NCI-H2196 treated with DMSO at 0.1 percent for 48 hours (cell line): ENCODE data around the gene WSCD2.

ENCODE experiments used
- DNase-seq: peaks from one replicate; lab custom pipeline; 2025; ENCODE audit not compliant: unreplicated experiment; lab: John Stamatoyannopoulos, UW

WSCD2 gene

GRCh38 chr12:108106599-108106998 lies 22.5 kb upstream of the WSCD2 start:
- DNase-seq, result no peak

GRCh38 chr12:108107293-108107692 lies 21.8 kb upstream of the WSCD2 start:
- no peak for DNase-seq

DNA sequence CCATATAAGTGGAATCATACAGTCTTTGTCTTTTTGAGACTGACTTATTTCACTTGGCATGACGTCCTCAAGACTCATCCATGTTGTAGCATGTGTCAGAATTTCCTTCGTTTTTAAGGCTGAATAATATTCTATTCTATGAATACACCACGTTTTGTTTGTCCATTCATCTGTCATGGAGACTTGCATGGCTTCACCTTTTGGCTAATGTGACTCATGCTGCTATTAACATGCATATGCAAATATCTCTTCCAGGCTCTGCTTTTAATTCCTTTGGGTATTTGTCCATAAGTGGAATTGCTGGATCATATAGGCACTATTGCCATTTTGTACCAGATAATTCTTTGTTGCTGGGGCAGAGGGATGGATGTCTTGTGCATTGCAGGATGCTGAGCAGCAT lies 19.6 kb upstream of the WSCD2 start:
- no peak for DNase-seq

DNA sequence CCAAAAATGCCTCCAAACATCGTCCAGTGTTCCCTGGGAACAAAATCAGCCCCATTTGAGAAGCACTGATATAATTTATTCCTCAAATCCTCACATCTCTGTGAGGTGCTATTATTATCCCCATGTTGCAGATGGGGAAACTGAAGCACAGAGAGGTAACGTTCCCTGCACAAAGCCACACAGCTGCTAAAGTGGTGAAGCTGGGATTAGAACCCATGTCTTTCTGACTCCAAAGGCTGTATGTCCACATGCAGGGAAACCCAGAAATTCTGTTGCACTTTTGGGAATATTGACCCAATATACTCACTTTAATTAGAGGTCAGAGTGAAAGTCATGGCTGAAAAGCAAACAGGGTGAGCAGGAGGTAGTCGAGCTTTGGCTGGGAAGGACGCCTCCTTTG lies 19.1 kb upstream of the WSCD2 start:
- DNase-seq, result no peak

DNA sequence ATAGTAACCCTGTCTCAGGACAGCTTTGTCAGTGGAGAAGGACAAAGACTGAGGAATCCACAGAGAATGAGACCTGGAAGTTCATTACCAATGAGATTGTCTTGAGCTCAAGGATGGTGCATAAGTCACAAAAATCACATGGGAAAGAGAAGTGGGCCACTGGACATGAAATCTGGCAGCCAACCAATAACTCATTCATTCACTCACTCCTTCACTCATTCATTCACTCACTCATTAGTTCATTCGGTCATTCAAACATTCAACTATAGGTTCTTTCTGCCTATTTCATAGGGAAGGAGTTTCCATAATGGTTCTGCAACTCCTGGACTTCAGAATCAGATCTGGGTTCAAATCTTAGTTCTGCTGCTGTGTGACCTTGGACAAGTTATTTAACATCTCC lies 18.2 kb upstream of the WSCD2 start:
- no peak for DNase-seq

DNA sequence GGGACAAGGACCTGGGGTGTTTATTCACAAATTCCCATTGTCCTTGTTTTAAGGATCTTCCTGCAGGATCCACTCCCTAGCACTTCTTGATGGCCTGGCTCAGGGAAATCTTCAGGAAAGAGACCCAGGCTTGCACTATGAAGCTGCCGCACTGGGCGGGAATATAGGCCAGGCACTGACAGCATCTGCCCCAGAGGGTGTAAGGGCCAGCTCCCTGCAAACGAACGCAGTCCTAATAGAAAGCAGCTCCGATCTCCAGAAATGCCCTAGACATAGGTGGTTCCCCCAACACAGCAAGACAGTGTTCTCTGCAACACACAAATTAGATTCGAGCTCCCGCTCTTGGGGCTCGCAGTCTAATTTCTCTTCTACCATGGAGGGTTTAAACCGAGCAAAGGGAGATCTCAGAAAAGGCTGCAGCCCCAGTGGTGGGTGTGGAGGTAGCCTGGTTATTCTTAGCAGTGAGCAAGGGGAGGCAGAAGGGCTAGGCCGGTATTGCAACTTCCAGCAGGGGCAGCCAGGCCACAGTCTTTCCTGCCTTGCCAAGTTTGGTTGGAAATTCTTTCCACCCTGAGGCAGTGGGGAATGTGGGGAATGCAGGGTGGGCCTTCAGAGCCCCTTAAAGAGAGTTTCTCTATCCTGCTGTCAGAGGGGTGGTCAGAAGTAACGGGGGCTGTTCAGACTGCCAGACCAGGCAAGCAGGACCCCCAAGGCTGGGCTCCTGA lies 16.1 kb upstream of the WSCD2 start:
- no peak for DNase-seq

DNA sequence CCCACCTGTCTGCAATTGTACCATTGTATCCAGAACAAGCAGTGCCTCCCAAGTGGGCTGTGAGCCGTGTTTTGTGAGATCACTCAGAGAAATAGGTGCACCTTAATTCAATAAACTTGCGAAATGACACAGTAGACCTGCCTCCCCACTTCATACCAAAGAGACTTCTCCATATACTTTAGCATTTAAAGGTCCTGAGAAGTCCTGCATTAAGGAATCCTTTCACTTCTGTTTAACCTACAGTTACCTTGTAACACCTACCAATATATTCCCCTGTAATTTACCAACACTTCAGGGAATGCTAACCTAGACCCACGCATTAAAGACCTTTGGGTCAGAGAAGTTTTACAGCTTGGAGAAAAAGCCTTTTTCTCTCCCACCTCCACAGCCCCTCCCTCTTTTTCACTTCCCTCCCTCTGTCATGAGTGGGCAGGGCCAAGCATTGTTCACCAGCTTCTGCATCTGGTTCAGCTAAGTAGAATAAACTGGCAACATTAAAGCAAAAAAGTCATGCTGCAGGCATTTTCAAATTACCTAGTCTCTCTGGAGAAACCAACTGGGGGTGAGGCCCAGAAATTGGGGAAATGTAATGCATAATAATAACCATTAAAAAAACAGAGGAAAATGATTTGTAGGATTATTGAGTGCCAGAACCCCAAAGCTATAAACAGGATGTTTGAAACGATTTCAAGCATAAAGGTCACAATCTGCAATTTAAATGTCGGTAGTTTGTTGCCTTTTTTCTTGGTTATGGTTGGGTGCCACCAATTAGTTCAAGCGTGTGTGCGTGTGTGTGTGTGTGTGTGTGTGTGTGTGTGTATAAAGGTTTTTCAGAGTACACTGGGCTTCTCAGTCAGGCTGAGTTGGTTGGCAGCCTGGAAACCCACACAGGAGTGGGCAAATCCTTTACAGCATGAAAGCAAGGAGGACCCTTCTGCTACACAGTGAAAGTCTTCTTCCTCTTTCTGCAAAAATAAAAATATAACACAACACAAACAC lies 13.7 kb upstream of the WSCD2 start:
- no peak for DNase-seq

DNA sequence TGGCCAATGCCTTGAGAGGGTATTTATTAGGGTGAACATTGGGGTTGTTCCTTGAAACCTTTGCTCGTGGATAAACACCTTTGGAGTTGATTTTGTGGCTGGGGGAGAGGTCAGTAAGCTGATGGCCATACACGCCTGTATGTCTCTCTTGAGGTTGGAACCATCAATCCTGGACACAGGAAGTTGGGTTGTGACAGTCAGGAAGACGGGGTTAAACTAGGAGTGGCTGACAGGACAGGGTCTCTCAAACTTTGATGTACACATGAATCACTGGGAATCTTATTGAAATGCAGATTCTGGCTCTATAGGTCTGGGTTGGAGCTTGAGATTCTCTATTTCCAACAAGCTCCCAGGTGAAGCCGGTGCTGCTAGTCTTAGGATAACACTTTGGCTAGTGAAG lies 12.8 kb upstream of the WSCD2 start:
- no peak for DNase-seq

DNA sequence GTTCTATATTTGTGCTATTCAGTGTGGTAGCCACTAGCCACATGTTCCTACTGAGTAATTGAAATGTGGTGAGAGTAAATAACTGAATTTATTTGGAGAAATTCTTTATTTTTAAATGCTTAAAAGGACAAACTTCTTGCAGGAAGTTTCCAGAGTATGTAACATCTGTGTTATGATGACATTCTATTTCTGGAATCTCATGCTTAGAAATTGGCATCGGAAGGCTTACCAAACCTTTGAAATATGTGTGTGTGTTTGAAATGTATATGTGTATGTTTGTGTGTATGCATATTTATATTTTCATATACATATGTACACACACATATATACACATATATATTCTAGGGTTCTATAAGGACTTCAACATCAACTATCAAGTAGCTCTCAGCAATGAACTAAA lies 12.4 kb upstream of the WSCD2 start:
- DNase-seq, result no peak

DNA sequence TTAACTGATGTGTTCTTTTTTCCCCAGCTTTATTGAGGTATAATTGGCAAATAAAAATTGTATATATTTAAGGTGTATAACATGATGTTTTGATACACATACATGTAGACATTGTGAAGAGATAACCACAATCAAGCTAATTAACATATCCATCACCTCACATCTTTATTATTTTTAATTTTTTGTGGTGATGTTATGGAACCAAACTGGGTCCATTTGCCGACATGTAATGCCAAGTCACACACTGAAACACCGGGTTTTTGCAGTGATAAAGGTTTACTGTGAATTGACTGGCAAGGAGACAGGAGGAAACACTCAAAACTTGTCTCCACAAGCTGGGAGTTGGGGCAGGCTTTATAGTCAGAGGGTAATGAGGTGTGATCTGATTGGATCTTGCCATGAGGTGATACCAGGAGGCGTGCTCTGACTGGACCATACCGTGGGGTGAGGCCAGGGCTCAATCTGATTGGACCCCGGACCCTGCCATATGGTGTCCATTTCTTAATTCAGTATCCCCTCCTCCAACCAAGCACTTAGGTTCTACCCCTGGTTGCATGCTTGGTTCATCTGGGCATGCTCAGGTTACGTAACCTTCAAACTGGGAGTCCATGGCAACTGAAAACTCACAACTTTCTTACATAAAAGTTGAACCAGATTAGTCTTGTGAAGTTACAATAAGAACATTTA lies 11.8 kb upstream of the WSCD2 start:
- DNase-seq, result peak; percentile 51

DNA sequence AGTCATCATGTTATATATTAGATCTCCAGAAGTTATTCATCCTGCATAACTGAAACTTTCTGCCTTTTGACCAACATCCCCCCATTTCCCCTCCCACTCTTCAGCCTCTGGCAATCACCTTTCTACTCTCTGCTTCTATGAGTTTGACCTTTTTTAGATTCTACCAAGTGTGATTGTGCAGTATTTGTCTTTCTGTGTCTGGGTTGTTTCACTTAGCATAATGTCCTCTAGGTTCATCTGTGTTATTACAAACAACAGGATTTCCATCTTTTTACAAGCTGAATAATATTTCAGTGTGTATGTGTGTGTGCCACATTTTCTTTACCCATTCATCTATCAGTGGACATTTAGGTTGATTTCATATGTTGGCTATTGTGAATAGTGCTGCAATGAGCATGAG lies 11.2 kb upstream of the WSCD2 start:
- DNase-seq, result no peak

DNA sequence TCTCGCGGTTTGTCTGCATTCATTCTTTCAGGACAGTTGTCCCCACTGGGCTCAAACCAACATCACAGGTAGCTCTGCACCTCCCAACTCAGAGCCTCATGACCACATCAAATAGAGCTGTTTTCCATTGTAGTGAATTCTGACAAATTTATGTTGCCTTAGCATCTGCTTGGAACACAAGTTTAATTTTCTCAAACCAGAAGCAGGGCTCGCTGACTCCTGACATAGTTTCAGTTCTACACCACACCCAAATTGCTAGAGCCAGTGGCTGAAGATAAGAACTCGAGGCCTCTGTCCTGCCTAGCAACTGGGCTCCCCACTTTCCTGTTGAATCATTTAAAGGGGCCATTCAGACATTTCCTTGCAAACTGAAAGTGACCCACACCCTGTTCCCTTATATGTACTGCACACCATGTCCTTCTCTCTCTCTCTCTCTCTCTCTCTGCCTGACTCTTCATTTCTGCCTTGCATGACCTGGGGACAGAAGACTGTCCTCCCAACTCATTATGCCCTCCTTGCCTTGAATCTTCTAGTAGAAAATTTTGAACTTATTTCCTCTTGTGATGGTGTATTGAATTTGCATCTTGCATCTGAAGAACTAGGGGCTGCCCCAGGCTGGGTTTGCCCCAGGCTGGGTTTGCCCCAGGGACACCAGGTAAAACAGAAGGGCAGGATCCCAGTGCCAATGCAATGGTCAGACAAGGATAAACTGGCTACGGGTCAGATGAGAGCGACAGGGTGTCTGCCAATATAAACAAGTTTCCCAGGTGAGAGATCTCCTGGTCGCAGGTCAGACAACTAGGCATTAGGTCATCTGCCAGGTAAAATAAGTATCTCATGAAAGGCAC lies 9.7 kb upstream of the WSCD2 start:
- no peak for DNase-seq

DNA sequence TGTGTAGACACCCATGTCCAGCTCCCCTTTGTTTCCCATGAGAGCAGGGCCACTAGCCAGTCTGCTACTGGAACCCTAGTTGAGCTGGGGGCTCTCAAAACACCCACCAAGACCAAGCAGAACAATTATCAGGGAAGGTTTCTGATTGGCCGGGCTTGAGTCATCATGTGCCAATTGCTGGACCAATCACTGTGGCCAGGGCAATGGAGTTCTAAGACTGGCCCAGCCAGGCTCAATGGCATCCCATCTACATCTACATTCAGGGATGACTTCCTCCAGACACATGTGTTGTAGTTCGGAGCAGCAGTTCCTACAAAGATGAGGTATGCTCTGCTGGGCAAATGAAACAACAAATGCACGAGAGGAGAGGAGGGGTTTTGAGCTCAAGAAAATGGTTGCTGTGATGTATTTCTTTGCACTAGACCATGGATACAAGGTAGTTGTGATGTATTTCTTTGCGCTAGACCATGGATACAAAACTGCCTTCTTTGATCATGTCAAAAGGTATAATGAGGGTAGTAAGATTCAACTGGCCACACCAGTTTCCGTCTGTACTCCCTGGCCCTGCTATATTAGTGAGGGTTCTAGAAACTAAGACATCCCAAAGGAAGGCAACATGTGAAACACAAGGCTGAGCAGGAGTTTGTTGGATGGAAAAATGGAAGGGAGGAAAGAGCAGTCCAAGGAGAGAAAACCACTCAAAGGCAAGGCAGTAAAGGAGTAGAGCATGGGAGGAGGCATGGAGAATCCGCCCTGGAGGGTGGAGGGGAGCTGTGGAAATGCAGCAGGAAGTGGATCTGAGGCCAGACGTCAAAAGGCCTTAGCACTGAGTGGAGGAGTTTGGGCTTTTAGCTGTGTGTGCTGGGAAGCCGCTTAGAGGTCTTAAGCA lies 8.9 kb upstream of the WSCD2 start:
- no peak for DNase-seq

- DNase-seq, result no peak
Observed at GRCh38 chr12:108120863-108121165, 8.3 kb upstream of the WSCD2 start.

DNA sequence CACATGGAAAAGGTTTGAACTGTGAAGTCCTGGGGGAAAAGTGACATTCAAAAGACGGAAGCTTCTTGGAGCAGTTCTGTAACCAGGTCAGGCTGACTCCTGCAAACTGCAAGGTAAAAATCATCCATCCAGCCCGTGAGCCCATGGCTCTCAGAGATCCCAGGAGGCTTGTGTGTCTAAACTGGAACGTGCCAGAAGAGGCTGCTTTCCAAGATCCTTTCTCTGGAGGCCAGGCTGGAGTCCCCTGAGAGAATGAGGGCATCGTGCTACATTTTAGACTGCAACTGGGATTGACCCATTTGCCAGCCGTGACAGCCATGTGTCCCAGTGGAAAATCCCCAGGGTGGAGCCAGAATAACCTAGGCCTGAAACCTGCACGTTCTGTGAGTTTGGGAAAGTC lies 7.8 kb upstream of the WSCD2 start:
- no peak for DNase-seq

GRCh38 chr12:108121728-108122471 lies 7.2 kb upstream of the WSCD2 start:
- DNase-seq, result no peak

DNA sequence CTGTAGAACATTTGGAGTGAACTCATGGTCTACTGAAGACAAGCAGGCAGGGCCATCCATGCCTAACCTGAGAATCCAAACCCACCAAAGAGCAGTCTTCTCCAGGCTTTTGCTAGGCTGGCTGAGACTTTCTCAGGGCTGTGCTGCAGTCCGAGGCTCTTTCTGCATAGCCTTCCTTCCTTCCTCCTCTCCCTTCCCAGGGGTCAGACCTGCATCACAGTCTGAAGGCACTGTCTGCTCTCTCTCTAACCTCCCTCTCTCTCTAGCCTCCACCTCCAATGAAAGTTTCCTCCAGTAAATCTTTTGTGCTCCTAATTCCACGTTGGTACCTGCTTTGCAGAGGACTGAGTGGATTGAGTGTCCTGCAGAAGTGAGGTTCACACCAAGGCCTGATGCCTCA lies 6.4 kb upstream of the WSCD2 start:
- DNase-seq, result no peak

DNA sequence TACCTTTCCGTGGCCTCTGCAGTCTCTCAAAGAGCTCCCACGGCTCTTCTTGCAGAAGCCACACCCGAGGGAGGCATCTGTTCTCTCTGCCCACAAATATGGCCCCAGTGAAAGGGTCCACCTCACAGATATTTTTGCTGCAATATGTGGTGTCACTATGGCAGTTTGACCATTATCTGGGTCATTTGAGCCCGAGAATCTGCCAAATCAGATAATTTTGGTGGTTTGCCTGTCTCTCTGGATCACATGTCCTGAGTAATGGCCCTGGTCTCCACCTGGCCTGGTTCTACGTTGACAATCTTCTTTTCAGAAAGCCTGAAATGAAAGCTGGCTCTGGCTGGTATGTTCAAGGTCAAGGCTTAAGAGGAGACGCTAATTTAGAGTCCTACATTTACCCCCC lies 5.7 kb upstream of the WSCD2 start:
- DNase-seq, result no peak

GRCh38 chr12:108125073-108125472 lies 4.0 kb upstream of the WSCD2 start:
- DNase-seq, result no peak
